ENCODE results near the gene ATF1. TPM values are rescaled to one million over a fixed set of nuclear protein-coding genes. Genes with fewer than 3 reads are reported as not detected.
A peak's percentile ranks its signal among the peaks of the same experiment; 100 is the strongest.

The ATF1 gene
- total and polyA plus RNA-seq, 2 of the 8 experiments (the other 6 are each of a cell fraction or from before 2014, with no cell fraction given) = 23.2 to 41.8 TPM

GRCh38 chr12:50825372-50825838, 61.5 kb downstream of the ATF1 start:
- Histone ChIP-seq H2BK12ac (ENCODE audit: low read depth, low read length) (no peak overlapping the region), H4K91ac (replicated peaks; ENCODE audit: insufficient read length, low read length) (no peak overlapping the region), H3K9ac (replicated peaks in 1 of 4; ENCODE audit: extremely low read depth in 1 of 4, low read depth in 3 of 4, low read length in 3 of 4) (no peak overlapping the region), H3K79me2 (ENCODE audit: control insufficient read depth in 1 of 2, insufficient read depth in 2 of 2, low read length in 2 of 2) (no peaks in the 10 kb centered on the region), H4K20me1 (replicated peaks in 1 of 2; ENCODE audit: control insufficient read depth in 1 of 2, insufficient read depth in 2 of 2, low read length in 2 of 2) (no peaks in the 10 kb centered on the region), H3K27ac (ENCODE audit: low read depth, low read length) (no peak overlapping the region), H2BK20ac (ENCODE audit: low read length) (no peak overlapping the region), H3K4me3 (ENCODE audit: extremely low read depth in 1 of 4, insufficient read depth in 2 of 4, low read depth in 3 of 4, low read length in 4 of 4) (no peak overlapping the region), H2BK5ac (ENCODE audit: low read depth, low read length) (no peak overlapping the region), H2BK120ac (replicated peaks; ENCODE audit: low read depth, low read length) (no peak overlapping the region), H3K14ac (ENCODE audit: insufficient read length) (no peak overlapping the region), H3K23ac (ENCODE audit: insufficient read length) (no peak overlapping the region), H3K36me3 (ENCODE audit: control insufficient read depth in 2 of 4, insufficient read depth in 4 of 4, low read length in 3 of 4) (no peaks in the 10 kb centered on the region; a peak in 1 of 8 replicates), H2AFZ (ENCODE audit: low read length) (no peak overlapping the region), H2BK15ac (ENCODE audit: low read length) (no peak overlapping the region), H3K4me1 (replicated peaks in 1 of 4; ENCODE audit: control insufficient read depth in 3 of 4, insufficient read depth in 4 of 4, low read length in 3 of 4) (no peaks in the 10 kb centered on the region), H3K4me2 (ENCODE audit: insufficient read depth in 1 of 2, low read depth in 2 of 2, low read length in 2 of 2) (no peak overlapping the region), H3K23me2 (ENCODE audit: low read depth, low read length) (no peaks in the 10 kb centered on the region), H3K27me3 (replicated peaks in 1 of 4; ENCODE audit: control insufficient read depth in 3 of 4, extremely low read depth in 1 of 4, insufficient read depth in 3 of 4, low read length in 3 of 4) (no peaks in the 10 kb centered on the region), H3K18ac (ENCODE audit: extremely low read depth, low read length) (no peak overlapping the region), H3K9me3 (ENCODE audit: insufficient read depth in 2 of 2, low read depth in 1 of 2, low read length in 1 of 2) (no peaks in the 10 kb centered on the region), H2AK5ac (ENCODE audit: low read depth, low read length) (no peak overlapping the region), H3K79me1 (ENCODE audit: low read depth, low read length) (no peaks in the 10 kb centered on the region), H4K5ac (ENCODE audit: insufficient read length, low read depth, low read length) (no peak overlapping the region), H4K8ac (ENCODE audit: extremely low read depth, insufficient read depth, low read length) (no peak overlapping the region), H3K56ac (replicated peaks; ENCODE audit: insufficient read length, low read depth, low read length) (no peak overlapping the region), H3K4ac (replicated peaks; ENCODE audit: insufficient read length, low read depth, low read length) (no peak overlapping the region)
- POLR2A ChIA-PET (ENCODE audit: partially characterized antibody) = interaction anchor here (0.6 to 1.8 kb wide), 6 partner anchors 15 to 203 kb away, joined by 3 to 6 read pairs (median 4); partner anchors contain the start of gene SLC11A2
- 88% methylated on average over 2 of the region's 2 CpGs; no CpG with 5 or more reads in 1 of the 2 experiments for WGBS, 2 experiments (ENCODE audit: extremely low coverage in 1 of 2, insufficient coverage in 1 of 2, insufficient read length in 1 of 2, insufficient replicate concordance in 2 of 2, low coverage in 1 of 2, low lambda C conversion rate in 2 of 2, missing lambda C conversion rate in 1 of 2)
- CTCF ChIA-PET (ENCODE audit: partially characterized antibody) = interaction anchor here (0.6 to 6.6 kb wide), 25 partner anchors 11 to 526 kb away, joined by 3 to 89 read pairs (median 5); partner anchors contain the start of genes HIGD1C, LETMD1 and SLC11A2
- FAIRE-seq = no peak
- DNase-seq (ENCODE audit: low read depth in 1 of 2, low spot score in 2 of 2) = no peak
- TF ChIP-seq SIX5 (IDR thresholded peaks at IDR 0.05; ENCODE audit: low read depth, low read length) (no peak), BRCA1 (IDR thresholded peaks at IDR 0.05; ENCODE audit: low read depth, low read length) (no peak), CHD1 (IDR thresholded peaks at IDR 0.05; ENCODE audit: low read depth, low read length) (no peak), TCF12 (IDR thresholded peaks at IDR 0.05; ENCODE audit: low read depth, low read length) (no peak), BACH1 (IDR thresholded peaks at IDR 0.05; ENCODE audit: low read length) (no peak), NANOG (IDR thresholded peaks at IDR 0.05; ENCODE audit: insufficient read depth, low read depth, low read length, poor library complexity, severe bottlenecking) (no peak), KDM4A (IDR thresholded peaks at IDR 0.05; ENCODE audit: low read depth, low read length, severe bottlenecking) (no peak), POU5F1 (IDR thresholded peaks at IDR 0.05; ENCODE audit: low read depth, low read length) (no peak), YY1 (IDR thresholded peaks at IDR 0.05; ENCODE audit: low read depth, low read length) (no peak), RAD21 (IDR thresholded peaks at IDR 0.05 in 1 of 2, conservative IDR thresholded peaks at IDR 0.05 in 1 of 2; ENCODE audit: low read depth in 2 of 2, low read length in 2 of 2) (peak in 1 of 2 experiments; percentile 56)
- TF ChIP-seq, protein P1, sequence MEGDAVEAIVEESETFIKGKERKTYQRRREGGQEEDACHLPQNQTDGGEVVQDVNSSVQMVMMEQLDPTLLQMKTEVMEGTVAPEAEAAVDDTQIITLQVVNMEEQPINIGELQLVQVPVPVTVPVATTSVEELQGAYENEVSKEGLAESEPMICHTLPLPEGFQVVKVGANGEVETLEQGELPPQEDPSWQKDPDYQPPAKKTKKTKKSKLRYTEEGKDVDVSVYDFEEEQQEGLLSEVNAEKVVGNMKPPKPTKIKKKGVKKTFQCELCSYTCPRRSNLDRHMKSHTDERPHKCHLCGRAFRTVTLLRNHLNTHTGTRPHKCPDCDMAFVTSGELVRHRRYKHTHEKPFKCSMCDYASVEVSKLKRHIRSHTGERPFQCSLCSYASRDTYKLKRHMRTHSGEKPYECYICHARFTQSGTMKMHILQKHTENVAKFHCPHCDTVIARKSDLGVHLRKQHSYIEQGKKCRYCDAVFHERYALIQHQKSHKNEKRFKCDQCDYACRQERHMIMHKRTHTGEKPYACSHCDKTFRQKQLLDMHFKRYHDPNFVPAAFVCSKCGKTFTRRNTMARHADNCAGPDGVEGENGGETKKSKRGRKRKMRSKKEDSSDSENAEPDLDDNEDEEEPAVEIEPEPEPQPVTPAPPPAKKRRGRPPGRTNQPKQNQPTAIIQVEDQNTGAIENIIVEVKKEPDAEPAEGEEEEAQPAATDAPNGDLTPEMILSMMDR (IDR thresholded peaks at IDR 0.05; ENCODE audit: control extremely low read depth in 1 of 3, insufficient read depth in 1 of 3, low read depth in 1 of 3, low read length in 3 of 3) = peak in 2 of 3 experiments; percentile 25 to 31; a peak in 2 of 4 replicates
